ENCODE data around the gene CRYBB1. TPM values are rescaled to one million over a fixed set of nuclear protein-coding genes. Genes with fewer than 3 reads are reported as not detected.

Gene CRYBB1
- total RNA-seq, 1 donor from 2014 or later, result 0.37 TPM

- DNase-seq (ENCODE audit: low spot score), result no peak
Measured at GRCh38 chr22:26553056-26553752, 64.6 kb downstream of the CRYBB1 start.

- DNase-seq (ENCODE audit: low spot score), result no peak
Measured at GRCh38 chr22:26552466-26552865, 65.4 kb downstream of the CRYBB1 start.

- no peak for DNase-seq (ENCODE audit: low spot score)
Measured at GRCh38 chr22:26551568-26551967, 66.3 kb downstream of the CRYBB1 start.

- DNase-seq (ENCODE audit: low spot score), result no peak
Measured at GRCh38 chr22:26550498-26551033, 67.3 kb downstream of the CRYBB1 start.

GRCh38 chr22:26549902-26550497, 67.8 kb downstream of the CRYBB1 start:
- DNase-seq (ENCODE audit: low spot score), result no peak

Other genes starting within 250 kb of the CRYBB1 start
- 5.5 TPM for gene ASPHD2, start 188.8 kb downstream of the CRYBB1 start, total RNA-seq
- 28.3 TPM for gene HPS4, start 134.2 kb downstream of the CRYBB1 start, total RNA-seq
- gene SRRD, start 134.2 kb downstream of the CRYBB1 start, total RNA-seq, result 18.4 TPM
- gene TFIP11, start 105.6 kb downstream of the CRYBB1 start, total RNA-seq, result 34.2 TPM
- 56.0 TPM for gene TPST2, start 27.9 kb downstream of the CRYBB1 start, total RNA-seq
- not detected for gene CRYBA4, start 3.9 kb upstream of the CRYBB1 start, total RNA-seq
- gene MIAT, start 39.6 kb upstream of the CRYBB1 start, total RNA-seq, result 2.7 TPM

All from mucosa of gallbladder (tissue), 1 donor.